Lower leg skin (tissue), 4 donors: ENCODE measurements around the gene COL25A1. TPM values are rescaled to one million over a fixed set of nuclear protein-coding genes. Genes with fewer than 3 reads are reported as not detected.

Experiments
- DNase-seq, 2 donors: peaks; one replicate each; pipeline ENCODE4 v3.0.0-alpha.2; 2019; ENCODE audit warnings: low spot score in 2 of 2
- H3K4me3 ChIP-seq: fragments of 200-600 bp; sonication (generic); 2 replicates; pipeline ENCODE4 v1.5.1; 2017; ENCODE audit warnings: mild to moderate bottlenecking, low read depth; ENCODE audit not compliant: poor library complexity, severe bottlenecking
- CTCF ChIP-seq, 3 donors: fragments of 450-650 bp; IDR thresholded peaks; one replicate each; pipeline ENCODE4 v1.5.1; 2016; ENCODE audit warnings: antibody characterized with exemption in 3 of 3, mild to moderate bottlenecking in 3 of 3, moderate library complexity in 2 of 3
- POLR2A ChIP-seq, 2 donors: fragments of 450-650 bp; IDR thresholded peaks; one replicate each; pipeline ENCODE4 v1.6.1; 2016 to 2017; ENCODE audit warnings: antibody characterized with exemption in 2 of 2, mild to moderate bottlenecking in 1 of 2, moderate library complexity in 1 of 2
- WGBS, 2 donors: methylation state at CpG; one replicate each; pipeline ENCODE4 v1.1.5; 2018; 5-methylcytosine and 5-hydroxymethylcytosine counted together
- intact Hi-C: fragments of 100-400 bp; cut with DNase I; formaldehyde crosslinking; loops from one replicate; pipeline ENCODE4 v1.15.0; 2023; ENCODE audit warnings: low total_unique reads
- total RNA-seq, 4 donors: library from RNA; depleted of rRNA; stranded (reverse); fragments of >200 nt; gene quantifications; one replicate each; pipeline ENCODE4 v1.1.0, GENCODE V29; 2016

Gene COL25A1
- total RNA-seq, 4 donors from 2014 or later, result 0.42 to 2.4 (median 1.5) TPM

- intact Hi-C loops, result no loop called here
- WGBS, 2 donors, result 56 to 83% methylated on average over 3 of the region's 3 CpGs
- DNase-seq, result no peak
- TF ChIP-seq CTCF (IDR thresholded peaks at IDR 0.05) (no peak), POLR2A (IDR thresholded peaks at IDR 0.05) (no peak)
- H3K4me3 ChIP-seq, result no peak overlapping the region
Observed at GRCh38 chr4:109315341-109315740, 12.9 kb upstream of the COL25A1 start.

GRCh38 chr4:109313168-109314133 is 11.0 kb upstream of the COL25A1 start:
- no peak overlapping the region for H3K4me3 ChIP-seq
- no peak for DNase-seq
- TF ChIP-seq POLR2A (IDR thresholded peaks at IDR 0.05) (no peak), CTCF (IDR thresholded peaks at IDR 0.05) (no peak)
- WGBS, 2 donors, result 92% methylated on average over 11 of the region's 11 CpGs
- intact Hi-C loops, result no loop called here

- 1 to 2% methylated on average over 10 of the region's 10 CpGs for WGBS, 2 donors
- H3K4me3 ChIP-seq, result peak overlapping the region; percentile 40
- TF ChIP-seq POLR2A (IDR thresholded peaks at IDR 0.05), result no peak
- TF ChIP-seq CTCF (IDR thresholded peaks at IDR 0.05), result no peak
- intact Hi-C loops, result no loop called here
- DNase-seq, result no peak
Observed at GRCh38 chr4:109303140-109303496, 660 bp upstream of the COL25A1 start.

- no peak for TF ChIP-seq CTCF (IDR thresholded peaks at IDR 0.05)
- TF ChIP-seq POLR2A (IDR thresholded peaks at IDR 0.05), result no peak
- 8 to 10% methylated on average over 33 to 40 of the region's 40 CpGs for WGBS, 2 donors
- peak overlapping the region; percentile 40 for H3K4me3 ChIP-seq
- DNase-seq, result no peak
- intact Hi-C loops, result no loop called here
Observed at GRCh38 chr4:109301651-109302360, 652 bp downstream of the COL25A1 start.

GRCh38 chr4:109298279-109299010 is 4.0 kb downstream of the COL25A1 start:
- DNase-seq, result no peak
- no peak for TF ChIP-seq POLR2A (IDR thresholded peaks at IDR 0.05)
- no peak for TF ChIP-seq CTCF (IDR thresholded peaks at IDR 0.05)
- no peak overlapping the region for H3K4me3 ChIP-seq
- intact Hi-C loops, result no loop called here
- 49 to 54% methylated on average over 3 of the region's 3 CpGs for WGBS, 2 donors
